ENCODE data around the gene PTN.
"Not testable (repeated sequence)": the region's sequence is repeated elsewhere in the genome, so short reads cannot be mapped to it uniquely, and the experiment has no call there.

The PTN gene

GRCh38 chr7:137324796-137325696, 18.5 kb downstream of the PTN start:
- DNase-seq (ENCODE audit: low read depth): no peak

GRCh38 chr7:137316648-137317353, 26.7 kb downstream of the PTN start:
- no peak for DNase-seq (ENCODE audit: low read depth)

DNA sequence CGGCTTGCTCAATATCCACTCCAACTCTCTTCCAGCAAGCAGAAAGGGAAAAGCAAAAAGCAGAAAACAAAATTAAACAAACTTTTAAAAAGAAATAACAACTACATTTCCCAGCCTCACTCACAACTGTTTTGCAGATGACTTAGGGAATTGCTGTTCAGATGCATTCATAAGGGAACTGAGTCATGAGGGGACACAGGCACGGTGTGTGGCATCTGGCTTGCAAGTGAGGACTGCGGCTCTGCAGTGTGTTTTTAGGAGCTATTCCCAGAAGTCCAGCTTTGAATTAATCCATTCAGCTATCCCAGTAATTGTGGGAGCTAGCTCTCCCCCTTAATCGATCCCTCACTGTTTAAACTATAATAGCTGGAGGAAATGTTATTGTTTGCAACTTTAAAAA, 30.3 kb downstream of the PTN start:
- DNase-seq (ENCODE audit: low read depth): no peak

DNA sequence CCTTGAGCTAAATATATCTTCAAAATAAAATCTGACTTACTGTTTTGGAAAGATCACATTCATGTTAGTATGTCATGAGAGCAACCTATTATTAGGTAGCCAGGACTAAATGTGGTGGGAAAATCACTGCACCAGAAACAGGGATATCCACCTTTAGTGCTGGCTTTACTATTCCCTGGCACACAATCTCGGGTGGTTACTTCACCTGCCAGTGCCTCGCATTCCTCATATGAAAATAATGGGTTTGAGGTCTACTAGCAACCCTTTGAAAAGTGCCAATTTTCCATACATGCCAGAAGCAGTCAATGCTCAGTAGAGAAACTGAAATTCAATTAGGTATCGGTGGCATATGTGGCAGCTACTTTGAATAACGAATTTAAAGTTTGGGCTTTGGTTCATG, 36.8 kb downstream of the PTN start:
- no peak for DNase-seq (ENCODE audit: low read depth)

DNA sequence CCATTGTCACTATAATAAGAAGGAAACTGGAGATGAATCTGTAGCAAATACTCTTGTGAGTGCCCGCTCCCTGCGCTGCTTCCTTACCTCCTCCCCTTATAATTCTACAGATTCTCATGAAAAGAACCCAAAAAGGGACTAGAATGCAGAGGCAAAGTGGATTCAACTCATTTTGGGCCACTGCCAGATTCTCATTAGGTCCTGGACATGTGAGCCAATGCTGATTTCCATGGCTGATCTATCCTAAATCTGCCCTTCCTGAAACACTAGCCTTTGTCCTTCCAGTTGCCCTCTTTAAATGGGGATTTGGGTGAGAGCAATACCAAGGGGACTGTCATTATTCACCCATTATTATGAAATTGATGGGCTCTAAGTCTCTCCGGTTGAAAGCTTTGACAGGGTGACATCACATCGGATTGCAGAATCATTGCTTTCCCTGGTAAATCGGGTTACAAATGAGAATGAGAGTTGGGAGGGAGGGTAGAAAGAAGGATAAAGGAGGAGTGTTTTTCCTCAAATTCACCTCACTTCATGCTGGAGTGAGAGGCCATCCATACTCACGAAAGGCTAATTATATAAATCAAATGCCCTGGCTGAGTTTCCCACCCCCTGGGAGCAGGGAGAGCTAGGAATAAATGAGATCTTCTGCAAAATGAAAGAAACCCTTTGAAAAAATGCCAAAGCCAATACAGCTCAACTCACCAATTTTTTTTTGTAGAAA, 37.5 kb downstream of the PTN start:
- no peak for DNase-seq (ENCODE audit: low read depth)

GRCh38 chr7:137304624-137305235, 38.8 kb downstream of the PTN start:
- no peak for DNase-seq (ENCODE audit: low read depth)

DNA sequence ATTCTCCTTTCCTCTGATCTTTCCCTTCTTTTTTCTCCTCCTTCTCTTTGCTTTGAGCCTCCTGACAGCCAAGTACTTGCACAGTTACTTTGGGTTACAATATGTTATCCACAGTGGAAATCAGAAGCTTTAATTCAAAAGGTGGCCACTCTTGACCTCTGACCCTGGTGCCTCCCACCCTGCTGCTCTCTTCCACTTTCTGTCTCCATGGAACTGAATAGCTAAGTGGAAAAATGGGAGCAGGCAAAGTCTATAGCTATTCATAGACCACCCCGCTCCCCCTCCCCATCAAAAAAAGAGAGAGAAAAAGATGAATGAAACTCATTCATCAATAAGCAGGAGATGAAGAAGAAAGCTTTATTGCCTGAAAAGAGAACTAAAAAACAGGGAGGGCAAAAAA, 39.4 kb downstream of the PTN start:
- no peak for DNase-seq (ENCODE audit: low read depth)

- no peak for DNase-seq (ENCODE audit: low read depth)
Observed at GRCh38 chr7:137302081-137302480, 41.5 kb downstream of the PTN start.

DNA sequence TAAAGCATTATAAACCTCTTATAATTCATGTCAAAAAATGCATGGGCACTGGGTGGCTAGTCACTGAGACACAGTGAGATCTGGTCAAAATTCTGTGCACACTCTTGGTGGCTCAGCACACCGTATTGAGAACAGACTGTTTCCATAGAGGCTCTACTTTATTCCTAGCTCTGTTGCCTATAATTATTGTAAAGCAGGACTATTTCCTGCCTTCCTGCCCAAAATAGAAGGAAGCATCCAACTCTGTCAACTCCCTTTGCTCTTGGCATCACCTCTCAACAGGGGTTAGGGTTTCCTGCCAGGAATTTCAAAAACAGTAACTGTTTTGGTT, 45.1 kb downstream of the PTN start:
- no peak for DNase-seq (ENCODE audit: low read depth)

- DNase-seq (ENCODE audit: low read depth): no peak
Observed at GRCh38 chr7:137297551-137298463, 45.7 kb downstream of the PTN start.

- DNase-seq (ENCODE audit: low read depth): no peak
Observed at GRCh38 chr7:137296576-137296975, 47.0 kb downstream of the PTN start.

DNA sequence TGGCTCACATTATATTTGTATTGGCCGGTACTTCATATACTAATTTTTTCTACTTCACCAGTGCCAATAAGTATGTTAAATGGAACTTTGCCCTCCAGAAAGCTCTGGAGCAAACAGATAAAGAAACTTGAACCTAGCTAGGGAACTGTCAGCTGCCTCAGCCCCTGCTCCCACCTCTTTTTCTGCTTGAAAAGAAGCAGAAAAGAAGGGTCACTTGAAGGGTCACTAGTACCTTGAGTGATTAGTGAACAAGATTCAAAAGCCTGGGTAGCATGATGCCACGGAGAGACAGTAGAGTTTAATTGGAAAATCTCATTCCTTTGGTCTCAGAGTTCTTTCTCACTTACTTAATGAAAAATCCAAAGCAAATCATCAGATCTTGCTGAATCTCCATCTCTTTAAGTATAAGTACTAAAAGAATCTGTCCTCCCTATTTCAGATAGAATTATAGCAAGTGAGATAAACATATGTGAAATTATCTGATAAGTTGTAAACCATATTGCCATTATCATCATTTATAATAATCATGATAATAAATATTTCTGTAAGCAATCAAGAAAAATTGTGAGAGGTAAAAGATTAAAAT, 47.7 kb downstream of the PTN start:
- DNase-seq (ENCODE audit: low read depth): no peak

DNA sequence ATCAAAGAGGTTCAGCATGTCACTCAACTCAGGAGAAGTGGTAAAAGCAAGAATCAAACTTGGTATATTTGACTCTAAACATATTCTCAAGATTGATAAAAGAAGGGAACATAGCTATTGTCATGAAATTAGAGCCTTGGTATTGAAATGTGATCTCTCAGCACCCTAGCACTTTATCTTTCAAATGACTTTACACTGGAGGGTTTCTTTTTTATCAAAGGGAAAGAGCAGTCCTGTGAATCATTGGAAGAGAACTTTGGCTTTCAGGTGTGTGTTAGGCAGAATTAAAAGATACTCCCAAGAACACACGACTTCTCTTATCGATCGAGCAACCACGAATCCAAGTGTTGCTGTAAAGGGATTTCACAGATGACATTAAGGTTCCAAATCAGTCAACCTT, 54.4 kb downstream of the PTN start:
- DNase-seq (ENCODE audit: low read depth): no peak

- no peak for DNase-seq (ENCODE audit: low read depth)
Observed at GRCh38 chr7:137287651-137288258, 55.8 kb downstream of the PTN start.

DNA sequence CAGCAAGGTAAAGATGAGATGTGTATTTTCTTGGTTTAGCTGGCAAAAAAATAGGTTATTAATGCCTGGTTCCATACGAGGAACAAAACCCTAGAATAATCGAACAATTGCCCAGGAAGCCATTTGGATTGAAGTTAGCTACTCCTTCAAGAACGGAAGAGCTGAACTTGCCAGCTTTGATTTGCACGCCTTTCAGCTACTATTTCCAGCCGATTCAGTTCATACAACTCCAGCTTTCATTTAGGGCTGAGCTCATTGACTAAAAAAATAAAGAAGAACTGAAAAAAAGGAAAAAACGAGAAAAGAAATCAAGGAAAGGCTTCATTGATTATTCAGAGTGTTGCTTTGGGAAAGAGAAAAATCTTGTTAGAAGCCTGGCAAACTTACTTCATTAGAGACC, 60.4 kb downstream of the PTN start:
- DNase-seq (ENCODE audit: low read depth): no peak

- DNase-seq (ENCODE audit: low read depth): no peak
Observed at GRCh38 chr7:137282043-137282442, 61.5 kb downstream of the PTN start.

DNA sequence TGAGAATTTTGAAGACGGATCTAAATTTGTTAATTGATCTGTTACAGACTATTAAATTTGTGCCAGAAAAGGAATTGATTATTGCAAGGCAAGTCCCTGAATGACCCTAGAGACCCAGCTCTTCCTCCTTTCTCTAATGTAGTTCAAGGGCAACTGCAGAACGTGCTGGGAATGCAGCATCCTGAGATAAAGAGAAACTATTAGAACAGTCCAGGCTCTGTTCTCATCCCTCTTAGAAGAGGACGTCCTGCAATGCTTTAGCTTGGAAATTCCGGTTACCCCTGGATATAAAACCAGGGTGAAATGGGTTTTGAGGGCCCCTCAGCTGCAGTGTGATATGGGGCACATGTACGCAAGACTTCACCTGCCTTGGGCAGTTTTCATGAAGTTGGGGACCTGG, 67.3 kb downstream of the PTN start:
- no peak for DNase-seq (ENCODE audit: low read depth)

GRCh38 chr7:137272249-137272648, 71.3 kb downstream of the PTN start:
- no peak for DNase-seq (ENCODE audit: low read depth)

DNA sequence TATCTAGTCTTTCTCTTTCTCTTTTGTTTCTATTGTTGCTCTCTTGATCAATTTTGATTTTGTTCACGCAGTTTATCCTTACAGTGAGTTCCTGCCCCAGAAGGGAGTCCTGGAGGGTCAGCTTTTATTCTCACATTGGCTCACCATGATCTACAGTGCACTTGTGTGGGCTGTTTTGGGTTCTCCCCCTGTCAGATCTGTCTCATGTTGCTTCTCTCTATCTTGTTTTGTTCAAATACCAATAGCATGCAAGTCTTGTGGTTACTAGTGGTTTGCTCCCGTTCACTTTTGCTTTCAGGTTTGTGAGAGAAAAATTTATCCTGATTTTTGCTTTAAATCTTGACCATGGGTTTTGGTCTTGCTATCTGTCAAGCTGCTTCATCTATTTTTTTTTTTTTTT, 74.3 kb downstream of the PTN start:
- no peak for DNase-seq (ENCODE audit: low read depth)

GRCh38 chr7:137268001-137268865, 75.3 kb downstream of the PTN start:
- not testable (repeated sequence) for DNase-seq (ENCODE audit: low read depth)
